HG03520 (cell line): Measurements from ENCODE around the gene MLLT10.
"Not testable (repeated sequence)": the region's sequence is repeated elsewhere in the genome, so short reads cannot be mapped to it uniquely, and the experiment has no call there.

ENCODE experiments used
- ATAC-seq: cut with Tn5 transposase; IDR thresholded peaks from one replicate; pipeline ENCODE4 v1.9.1; 2021; ENCODE audit warnings: mild to moderate bottlenecking, moderate library complexity; ENCODE audit not compliant: unreplicated experiment

Gene MLLT10

DNA sequence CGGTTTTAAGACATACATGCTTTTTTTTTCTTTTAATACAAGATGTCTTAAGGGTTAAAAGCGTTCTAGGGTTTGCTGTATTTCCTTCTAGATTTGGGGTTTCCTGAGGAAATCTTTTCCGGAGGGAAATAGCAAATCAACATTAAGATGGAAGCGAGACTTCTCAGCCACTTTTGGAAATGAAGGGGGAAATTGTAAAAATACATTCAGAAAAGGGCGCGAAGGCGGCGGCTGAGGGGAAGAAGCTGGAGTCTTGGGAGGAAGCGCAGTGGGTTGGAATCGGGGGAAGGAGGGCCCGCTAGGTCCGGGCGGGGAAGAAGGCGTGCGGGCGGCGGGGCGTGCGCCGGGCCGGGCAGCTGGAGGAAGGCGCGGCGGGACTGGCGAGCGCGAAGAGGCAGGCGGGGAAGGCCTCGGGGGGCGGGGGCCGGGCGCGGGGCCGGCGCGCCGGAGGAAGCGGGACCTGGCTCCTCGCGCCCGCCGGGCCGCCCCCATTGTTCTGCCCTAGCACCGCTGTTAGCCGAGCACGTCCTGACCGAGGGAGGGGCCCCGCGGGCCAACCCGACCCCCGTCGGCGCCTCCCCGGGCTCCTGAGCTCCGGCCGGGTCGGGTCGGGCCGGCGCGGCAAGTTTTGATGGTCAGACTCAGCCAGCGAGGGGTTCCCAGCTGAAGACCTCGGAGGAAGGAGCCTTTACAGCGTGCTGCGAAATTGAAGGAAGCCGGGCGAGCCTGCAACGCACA lies 7.0 kb upstream of the MLLT10 start:
- peak; percentile 36 for ATAC-seq

DNA sequence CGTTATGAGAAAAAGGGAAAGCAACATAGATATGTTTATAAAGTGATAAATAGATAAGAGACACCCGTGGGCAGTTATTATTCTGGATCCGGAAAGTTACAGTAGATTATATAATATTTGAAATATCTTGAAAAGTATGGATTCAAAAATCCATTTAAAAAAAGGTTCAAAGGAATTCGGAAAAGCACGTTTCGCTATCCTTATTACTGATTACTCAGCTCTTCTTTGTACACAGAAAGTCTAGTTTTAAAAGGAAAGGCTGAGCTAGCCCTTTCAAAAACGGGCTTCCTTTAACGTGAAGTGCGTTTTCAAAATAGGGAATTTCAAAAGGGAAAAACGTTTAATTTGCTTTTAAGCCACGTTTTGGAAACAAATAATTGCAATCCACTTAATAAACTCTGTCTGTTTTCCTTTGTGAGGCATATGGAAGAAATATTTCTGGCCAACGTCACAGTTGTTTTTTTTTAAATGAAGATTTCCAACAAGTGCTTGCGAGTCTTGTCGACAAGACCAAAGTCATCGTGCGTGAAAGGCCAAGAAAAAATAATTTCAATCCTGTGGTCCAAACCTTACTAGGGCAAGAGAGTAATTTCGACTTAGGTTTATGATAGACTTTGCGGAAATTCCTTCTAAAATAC lies 6.3 kb upstream of the MLLT10 start:
- no peak for ATAC-seq

DNA sequence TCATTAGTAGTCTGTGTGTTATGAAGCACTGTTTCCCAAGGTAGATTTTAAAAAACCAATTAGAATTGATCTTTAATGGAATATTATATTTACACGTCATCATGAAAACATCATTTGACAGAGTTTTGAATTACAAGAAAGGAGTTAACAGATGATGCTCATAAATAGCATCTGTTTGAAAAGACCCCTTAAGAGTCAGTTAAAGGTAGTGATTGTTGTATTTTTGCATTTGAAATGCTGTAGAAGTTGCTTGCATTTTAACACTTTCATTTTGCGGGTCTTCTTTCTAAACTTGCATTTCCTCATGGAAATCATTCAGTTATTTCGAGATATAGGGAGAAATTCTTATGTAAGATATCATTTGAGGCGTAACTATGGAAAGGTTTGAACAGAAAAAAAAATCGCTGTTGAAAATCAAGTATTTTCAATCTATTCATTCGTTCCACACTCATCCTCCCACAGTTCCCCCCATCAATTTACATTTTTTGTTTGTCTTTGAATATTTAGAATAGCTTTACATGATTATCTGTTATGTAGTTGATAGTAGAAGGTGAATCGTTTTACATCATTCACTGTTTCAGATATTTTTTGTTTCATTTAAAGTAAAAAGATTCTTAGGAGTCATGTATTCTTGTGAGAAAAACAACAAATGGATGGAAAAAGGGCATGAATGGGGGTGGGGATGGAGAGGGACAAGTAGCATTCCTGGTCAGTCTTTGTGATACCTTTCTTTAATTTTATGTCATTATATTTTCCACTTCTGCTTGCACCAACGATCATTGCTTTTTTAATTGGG lies 5.6 kb upstream of the MLLT10 start:
- no peak for ATAC-seq

- no peak for ATAC-seq
These were observed 4.8 kb upstream of the MLLT10 start for GRCh38 chr10:21529032-21529910.

DNA sequence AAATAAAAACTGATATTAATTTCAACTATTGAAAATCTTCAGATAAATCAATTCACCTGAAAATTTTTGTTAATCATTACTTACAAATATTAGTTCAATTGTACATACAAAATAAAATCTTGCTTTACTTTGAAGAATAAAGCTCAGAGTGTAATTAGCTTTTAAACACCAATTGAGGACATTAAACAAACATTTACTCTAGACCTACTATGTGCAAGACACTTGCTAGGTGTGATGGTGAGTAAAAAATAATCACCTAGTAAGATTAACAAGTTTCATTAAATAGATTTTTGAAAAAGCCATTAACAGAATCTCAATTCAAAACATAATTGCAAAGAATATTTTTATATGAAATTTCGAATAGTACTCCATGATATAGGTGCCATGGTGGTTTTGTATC lies 3.9 kb upstream of the MLLT10 start:
- ATAC-seq = no peak

- no peak for ATAC-seq
These were observed 3.4 kb upstream of the MLLT10 start for GRCh38 chr10:21530641-21531040.

- no peak for ATAC-seq
These were observed 2.9 kb upstream of the MLLT10 start for GRCh38 chr10:21531164-21531563.

DNA sequence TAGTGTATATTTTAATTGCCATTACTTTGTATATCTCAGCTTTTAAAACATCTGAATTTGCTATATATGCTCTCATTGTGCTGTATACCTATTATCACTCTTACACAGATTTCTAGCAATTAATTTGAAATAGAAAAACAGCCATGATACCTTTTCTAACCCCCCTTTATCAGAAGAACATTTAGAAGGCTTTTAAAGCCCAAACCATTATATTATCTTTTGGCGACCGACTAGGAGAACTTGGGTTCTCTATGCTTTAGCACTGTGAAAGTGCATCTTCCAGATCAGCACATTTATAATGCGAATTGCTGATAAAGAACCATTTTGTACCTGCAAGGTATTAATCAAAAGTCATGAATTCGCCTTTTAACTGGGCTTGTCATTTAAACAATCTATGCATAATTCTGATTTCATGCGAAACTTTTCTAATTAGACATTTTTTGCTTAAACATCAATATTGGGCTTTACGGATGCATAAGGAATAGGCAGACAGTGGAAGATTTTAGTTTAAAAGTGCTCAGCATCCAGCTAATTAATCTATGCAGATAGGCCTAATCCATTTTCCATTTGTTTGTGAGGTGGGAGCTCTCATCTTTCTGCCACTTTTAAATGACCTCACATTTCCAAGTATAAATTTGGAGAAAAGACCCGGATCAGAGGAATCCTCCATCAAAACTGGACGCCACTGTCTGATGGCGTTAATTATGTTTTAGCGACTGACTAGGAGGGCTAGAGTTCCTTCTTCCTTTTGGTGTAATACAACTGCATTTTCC lies 1.2 kb upstream of the MLLT10 start:
- ATAC-seq = no peak

- ATAC-seq = no peak
These were observed 201 bp downstream of the MLLT10 start for GRCh38 chr10:21534280-21534586.

DNA sequence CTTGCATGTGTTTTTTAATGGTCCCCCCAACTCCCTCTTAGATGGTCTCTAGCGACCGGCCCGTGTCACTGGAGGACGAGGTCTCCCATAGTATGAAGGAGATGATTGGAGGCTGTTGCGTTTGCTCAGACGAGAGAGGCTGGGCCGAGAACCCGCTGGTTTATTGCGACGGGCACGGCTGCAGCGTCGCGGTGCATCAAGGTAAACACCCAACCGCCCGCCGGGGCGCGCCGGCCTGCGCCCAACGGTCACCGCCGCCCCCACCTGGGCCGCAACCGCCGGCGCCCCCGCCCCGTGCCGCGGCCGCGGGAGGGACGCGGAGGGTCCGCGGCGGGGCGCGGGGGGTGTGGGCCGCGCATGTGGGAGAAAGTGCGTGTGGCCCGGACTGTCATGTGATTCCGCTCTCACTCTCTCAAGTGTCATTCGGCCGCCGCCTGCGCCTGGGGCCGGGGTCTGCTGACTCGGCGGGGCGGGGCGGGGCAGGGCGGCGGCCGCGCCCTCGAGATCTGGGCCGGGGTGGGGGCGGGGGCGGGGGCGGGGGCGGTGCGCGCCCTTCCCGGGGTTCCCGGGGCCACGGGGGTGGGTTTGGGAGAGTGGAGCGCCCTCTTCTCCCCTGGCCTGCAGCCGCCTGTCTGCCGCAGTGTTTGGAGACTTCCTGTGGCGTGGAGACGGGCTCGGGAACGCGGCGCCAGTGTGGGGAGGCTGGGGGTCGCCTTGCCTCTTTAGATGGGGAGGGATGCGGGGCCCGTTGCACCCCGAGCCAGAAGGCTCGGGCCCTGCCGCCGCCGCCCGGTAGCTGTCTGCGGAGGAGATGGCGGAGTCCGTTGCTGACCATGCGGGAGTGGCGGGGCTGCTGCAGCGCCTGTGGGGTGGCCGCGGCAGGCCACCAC lies 817 bp downstream of the MLLT10 start:
- ATAC-seq = no peak

DNA sequence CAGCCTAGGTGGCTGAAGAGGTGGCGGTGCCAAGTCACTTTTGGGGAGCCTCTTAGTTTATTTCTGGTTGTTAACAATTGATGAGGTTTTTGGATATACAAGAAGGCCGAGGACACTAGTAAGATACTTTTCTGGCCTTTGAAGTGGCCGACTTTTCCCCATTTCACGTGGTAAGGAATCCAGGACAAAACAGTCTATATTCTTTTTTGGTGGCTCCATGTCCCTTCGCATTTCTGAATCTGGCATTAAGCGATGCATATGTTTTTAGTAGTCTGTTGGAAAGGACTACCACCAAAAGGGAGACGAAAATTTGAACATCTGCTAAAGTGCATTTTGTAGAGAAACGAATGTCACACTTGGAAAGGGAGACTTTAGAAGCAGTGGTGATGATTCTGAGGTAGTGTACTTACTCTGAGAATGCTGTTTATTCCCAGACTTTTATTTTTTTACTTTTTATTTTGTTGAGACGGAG lies 1.5 kb downstream of the MLLT10 start:
- no peak for ATAC-seq

- not testable (repeated sequence) for ATAC-seq
These were observed 1.9 kb downstream of the MLLT10 start for GRCh38 chr10:21535976-21536375.

DNA sequence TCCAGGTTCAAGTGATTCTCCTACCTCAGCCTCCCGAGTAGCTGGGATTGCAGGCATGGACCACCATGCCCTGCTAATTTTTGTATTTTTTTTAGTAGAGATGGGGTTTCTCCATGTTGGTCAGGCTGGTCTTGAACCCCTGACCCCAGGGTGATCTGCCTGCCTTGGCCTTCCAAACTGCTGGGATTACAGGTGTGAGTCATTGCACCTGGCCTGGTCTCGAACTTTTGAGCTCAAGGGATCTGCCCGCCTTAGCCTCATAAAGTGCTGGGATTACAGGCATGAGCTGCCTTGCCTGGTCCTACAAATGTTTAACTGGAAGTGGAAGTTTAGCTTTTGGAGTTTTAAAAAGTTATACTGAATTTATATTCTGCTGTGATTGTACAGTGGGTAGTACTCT lies 2.8 kb downstream of the MLLT10 start:
- no peak for ATAC-seq

DNA sequence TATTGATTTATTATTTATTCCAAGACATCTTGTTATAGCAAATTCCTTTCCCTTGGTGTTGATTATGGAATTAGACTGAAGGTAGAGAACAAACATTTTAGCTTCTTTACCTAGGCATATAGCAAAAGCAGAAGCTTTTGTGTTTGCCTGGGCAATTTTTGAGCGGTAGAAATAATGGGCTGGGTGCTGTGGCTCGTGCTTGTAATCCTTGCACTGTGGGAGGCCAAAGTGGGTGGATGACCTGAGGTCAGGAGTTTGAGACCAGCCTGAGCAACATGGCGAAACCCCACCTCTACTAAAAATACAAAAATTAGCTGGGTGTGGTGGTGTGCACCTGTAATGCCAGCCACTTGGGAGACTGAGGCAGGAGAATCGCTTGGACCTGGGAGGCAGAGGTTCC lies 6.7 kb downstream of the MLLT10 start:
- not testable (repeated sequence) for ATAC-seq

- ATAC-seq = no peak
These were observed 13.2 kb downstream of the MLLT10 start for GRCh38 chr10:21547246-21547645.

GRCh38 chr10:21552638-21553037 lies 18.6 kb downstream of the MLLT10 start:
- ATAC-seq = no peak

DNA sequence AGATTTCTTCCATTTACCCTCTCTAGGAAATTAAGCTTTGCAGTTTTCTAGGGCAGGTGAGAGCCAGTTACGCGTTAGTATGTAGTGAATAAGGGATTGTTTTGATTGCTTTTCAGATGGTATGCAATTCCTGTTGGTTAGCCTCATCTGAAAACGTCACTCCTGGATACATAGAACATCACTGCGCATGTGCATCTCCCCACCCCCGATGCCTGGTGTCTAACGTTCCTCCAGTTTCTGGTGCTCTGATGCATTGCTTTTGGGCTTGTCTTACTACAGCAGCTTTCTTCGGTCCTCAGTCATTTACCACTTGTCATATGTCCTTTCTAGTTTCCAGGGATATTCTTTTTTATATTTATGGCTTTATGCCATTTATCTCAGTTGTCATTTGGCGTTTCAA lies 22.5 kb downstream of the MLLT10 start:
- ATAC-seq = no peak

DNA sequence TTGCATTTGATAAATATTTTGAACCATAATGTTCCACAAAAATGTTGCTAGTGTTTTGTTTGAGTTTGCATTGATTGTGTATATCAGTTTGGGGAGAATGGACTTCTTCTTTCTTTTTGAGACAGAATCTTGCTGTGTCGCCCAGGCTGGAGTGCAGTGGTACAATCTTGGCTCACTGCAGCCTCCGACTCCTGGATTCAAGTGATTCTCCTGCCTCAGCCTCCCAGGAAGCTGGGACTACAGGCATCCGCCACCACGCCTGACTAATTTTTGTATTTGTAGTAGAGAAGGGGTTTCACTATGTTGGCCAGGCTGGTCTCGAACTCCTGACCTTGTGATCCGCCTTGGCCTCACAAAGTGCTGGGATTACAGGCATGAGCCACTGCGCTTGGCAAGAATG lies 25.0 kb downstream of the MLLT10 start:
- ATAC-seq = not testable (repeated sequence)
